Spleen (tissue), 13 donors: ENCODE results near the gene CCDC88C. TPM values are rescaled to one million over a fixed set of nuclear protein-coding genes. Genes with fewer than 3 reads are reported as not detected.

ENCODE experiments used
- DNase-seq: peaks from one replicate; pipeline ENCODE4 v3.0.0-alpha.2; 2020
- H3K27ac ChIP-seq, 8 donors: fragments of 200-600 bp; sonication (generic) in 7 of 8; 1 replicate in 4 of 8; 2 replicates in 4 of 8; pipeline versions ENCODE4 v1.5.0 to v1.8.0; 2016 to 2021; ENCODE audit warnings: inconsistent platforms in 4 of 8, mild to moderate bottlenecking in 4 of 8, moderate library complexity in 1 of 8
- H3K27me3 ChIP-seq, 7 donors: fragments of 200-600 bp; sonication (generic) in 6 of 7; replicated peaks in 1 of 7; 1 replicate in 4 of 7; 2 replicates in 3 of 7; pipeline versions ENCODE4 v1.5.0 to v1.8.0; 2016 to 2021; ENCODE audit warnings: inconsistent platforms in 3 of 7, mild to moderate bottlenecking in 1 of 7
- H3K36me3 ChIP-seq, 6 donors: fragments of 200-600 bp; sonication (generic) in 5 of 6; 1 replicate in 4 of 6; 2 replicates in 2 of 6; pipeline versions ENCODE4 v1.5.0 to v1.8.0; 2016 to 2021; ENCODE audit warnings: inconsistent platforms in 2 of 6
- H3K4me1 ChIP-seq, 6 donors: fragments of 200-600 bp; sonication (generic) in 5 of 6; 1 replicate in 3 of 6; 2 replicates in 3 of 6; pipeline versions ENCODE4 v1.5.0 to v1.8.0; 2016 to 2021; ENCODE audit warnings: inconsistent platforms in 3 of 6
- H3K4me3 ChIP-seq, 8 donors: fragments of 200-600 bp; sonication (generic) in 7 of 8; 1 replicate in 4 of 8; 2 replicates in 4 of 8; pipeline versions ENCODE4 v1.5.0 to v1.8.0; 2016 to 2021; ENCODE audit warnings: inconsistent platforms in 4 of 8, mild to moderate bottlenecking in 4 of 8, moderate library complexity in 2 of 8
- H3K9me3 ChIP-seq, 8 donors: fragments of 200-600 bp; sonication (generic) in 7 of 8; 1 replicate in 4 of 8; 2 replicates in 4 of 8; pipeline versions ENCODE4 v1.5.0 to v1.8.0; 2016 to 2021; ENCODE audit warnings: inconsistent platforms in 4 of 8
- POLR2A ChIP-seq, 3 donors: fragments of 450-650 bp; IDR thresholded peaks; one replicate each; pipeline ENCODE4 v1.5.1; 2017; ENCODE audit warnings: antibody characterized with exemption in 3 of 3, mild to moderate bottlenecking in 1 of 3
- POLR2AphosphoS5 ChIP-seq, 3 donors: sonication (generic); formaldehyde crosslinking; IDR thresholded peaks; one replicate each; pipeline ENCODE4 v1.5.1; 2017; ENCODE audit warnings: antibody characterized with exemption in 3 of 3
- WGBS, 5 donors: extraction: QIAGEN DNeasy Blood & Tissue Kit in 3 of 5; methylation state at CpG; one replicate each; pipeline versions ENCODE4 v1.1.5 to v1.1.7; 2013 to 2018; 5-methylcytosine and 5-hydroxymethylcytosine counted together
- intact Hi-C: fragments of 100-400 bp; cut with DNase I; formaldehyde crosslinking; loops from one replicate; pipeline ENCODE4 v1.15.0; 2023; ENCODE audit warnings: low total_unique reads
- long read RNA-seq, 2 donors: transcript quantifications; one replicate each; lab custom pipeline, GENCODE V29; 2026
- polyA plus RNA-seq, 3 donors: library from polyadenylated mRNA; stranded (reverse); fragments of 200-250 nt; gene quantifications; one replicate each; pipeline ENCODE4 v1.2.1, GENCODE V29; 2013
- total RNA-seq, 7 donors: library from RNA; depleted of rRNA in 3 of 7; stranded (reverse); fragments of >200 nt in 3 of 7; fragmentation: NEBNext Ultra II Directional in 4 of 7; extraction: Animal tissue kit (Norgen Biotek cat#: 25700) in 4 of 7; gene quantifications; one replicate each; pipeline versions ENCODE4 v1.1.0 to v1.2.1, GENCODE V29; 2016 to 2021
- TF ChIP-seq, protein P1 (sequence below), 11 experiments: fragments of 200-600 bp in 7 of 11; fragments of 450-650 bp in 4 of 11; sonication (generic) in 4 of 11; IDR thresholded peaks in 8 of 11; conservative IDR thresholded peaks in 3 of 11; 1 replicate in 7 of 11; 2 replicates in 4 of 11; pipeline versions ENCODE4 v1.4.0 to v1.8.0; 2016 to 2021; ENCODE audit warnings: antibody characterized with exemption in 11 of 11, inconsistent platforms in 4 of 11, mild to moderate bottlenecking in 1 of 11
- donor health status: healthy with polysubstance abuse.
- donor health status: DM: no; HTN: no; CAD: no; lungs with moderate emphysema.
- donor health status: DM: no; HTN: no; CAD: no.
- donor health status: Bipolar disorder and iron deficiency.
- donor health status: healthy.
- donor health status: DM: no; HTN: no; CAD: no.
- donor health status: DM: yes; HTN: yes; CAD: no.

CCDC88C gene
- 100 to 1,000 TPM in 6 of 7 donors, 10 to 100 TPM in 1; 96.4 to 136 (median 107) TPM for total RNA-seq
- 10 to 100 TPM; 23.2 to 38.4 (median 29.8) TPM for polyA plus RNA-seq
- long read RNA-seq, donor 1, partial matches to known transcripts = 0 of 2 reads
- long read RNA-seq, donor 1, other reads (novel, unspliced or antisense) = 0 of 2 reads
- long read RNA-seq, donor 2 = 0 reads

DNA sequence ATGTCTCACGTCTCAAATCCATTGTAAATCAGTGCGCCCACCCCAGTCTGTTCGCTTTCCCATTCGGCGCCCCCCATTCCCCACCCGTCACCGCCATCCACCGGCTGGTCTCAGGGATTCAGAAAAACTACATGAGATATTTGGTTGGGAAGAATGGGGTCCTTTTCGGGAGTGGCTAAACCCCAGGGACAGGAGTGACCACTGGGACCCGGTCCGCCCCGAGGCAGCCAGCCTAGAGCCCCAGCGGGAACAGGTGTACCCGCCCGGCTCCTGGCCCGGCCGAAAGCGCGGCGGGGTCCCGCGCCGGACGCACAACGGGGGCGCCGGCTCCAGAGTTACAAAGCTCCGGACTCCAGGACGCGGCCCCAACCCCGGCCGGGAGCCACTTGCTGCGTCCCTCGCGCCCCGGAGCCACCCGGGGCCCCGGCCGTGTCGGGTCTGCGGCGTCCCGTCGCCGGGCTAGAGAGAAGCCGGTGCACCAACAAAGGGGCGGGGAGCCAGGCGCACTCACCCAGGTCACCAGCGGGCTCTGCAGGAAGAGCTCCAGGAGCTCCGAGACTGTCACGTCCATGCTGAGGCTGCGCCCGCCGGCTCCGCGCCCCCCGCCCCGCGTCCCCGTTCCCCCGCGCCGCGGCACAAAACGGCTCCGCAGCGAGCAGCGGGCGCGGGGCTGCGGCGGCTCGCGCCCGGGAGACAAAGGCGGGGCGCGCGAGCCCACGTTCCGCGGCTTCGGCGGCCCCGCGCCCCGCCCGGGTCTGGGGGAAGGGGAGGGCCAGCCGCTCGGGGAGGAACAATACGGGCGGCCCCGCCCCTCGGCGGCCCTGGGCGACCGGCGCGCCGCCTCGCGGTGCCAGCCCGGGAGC lies at the start of gene CCDC88C:
TSS of gene CCDC88C (minus strand) at position 701 of the 863 bp plus-strand sequence. CDS start at position 571, 130 bp downstream.
- Histone ChIP-seq H3K4me3 (peak within 1 kb of the TSS; percentile 81 to 97 (median 94)), H3K27me3 (no peaks in the 10 kb centered on the region), H3K36me3 (peaks cover 0 to 25% (median 0%) of the 10 kb centered on the region in 6 donors), H3K4me1 (peaks cover 28 to 77% (median 59%) of the 10 kb centered on the region in 6 donors), H3K27ac (peak within 1 kb of the TSS; percentile 76 to 94 (median 91)), H3K9me3 (no peaks in the 10 kb centered on the region)
- TF ChIP-seq POLR2A (IDR thresholded peaks at IDR 0.05) (no peak), POLR2AphosphoS5 (IDR thresholded peaks at IDR 0.05) (peak; percentile 65 to 76 (median 74))
- TF ChIP-seq, protein P1, sequence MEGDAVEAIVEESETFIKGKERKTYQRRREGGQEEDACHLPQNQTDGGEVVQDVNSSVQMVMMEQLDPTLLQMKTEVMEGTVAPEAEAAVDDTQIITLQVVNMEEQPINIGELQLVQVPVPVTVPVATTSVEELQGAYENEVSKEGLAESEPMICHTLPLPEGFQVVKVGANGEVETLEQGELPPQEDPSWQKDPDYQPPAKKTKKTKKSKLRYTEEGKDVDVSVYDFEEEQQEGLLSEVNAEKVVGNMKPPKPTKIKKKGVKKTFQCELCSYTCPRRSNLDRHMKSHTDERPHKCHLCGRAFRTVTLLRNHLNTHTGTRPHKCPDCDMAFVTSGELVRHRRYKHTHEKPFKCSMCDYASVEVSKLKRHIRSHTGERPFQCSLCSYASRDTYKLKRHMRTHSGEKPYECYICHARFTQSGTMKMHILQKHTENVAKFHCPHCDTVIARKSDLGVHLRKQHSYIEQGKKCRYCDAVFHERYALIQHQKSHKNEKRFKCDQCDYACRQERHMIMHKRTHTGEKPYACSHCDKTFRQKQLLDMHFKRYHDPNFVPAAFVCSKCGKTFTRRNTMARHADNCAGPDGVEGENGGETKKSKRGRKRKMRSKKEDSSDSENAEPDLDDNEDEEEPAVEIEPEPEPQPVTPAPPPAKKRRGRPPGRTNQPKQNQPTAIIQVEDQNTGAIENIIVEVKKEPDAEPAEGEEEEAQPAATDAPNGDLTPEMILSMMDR (IDR thresholded peaks at IDR 0.05 in 8 of 11, conservative IDR thresholded peaks at IDR 0.05 in 3 of 11) = peak in 1 of 11 experiments; percentile 18
- peak; percentile 96 for DNase-seq
- intact Hi-C loops = loop anchor here (5.0 to 10.0 kb wide), 2 partner anchors 53 to 90 kb away; no protein-coding TSS in a partner anchor
- WGBS, 5 donors = 0 to 1% (median 1%) methylated on average over 18 to 103 of the region's 103 CpGs

GRCh38 chr14:91466192-91466591 lies 48.6 kb upstream of the CCDC88C start:
- peaks cover 5 to 100% (median 89%) of the 10 kb centered on the region in 6 donors for H3K36me3 ChIP-seq
- WGBS, 5 donors = 81 to 93% (median 84%) methylated on average over 4 of the region's 4 CpGs
- H3K4me3 ChIP-seq = no peak overlapping the region
- no peaks in the 10 kb centered on the region for H3K27me3 ChIP-seq
- H3K4me1 ChIP-seq = no peaks in the 10 kb centered on the region
- no peak for DNase-seq
- TF ChIP-seq, protein P1 (IDR thresholded peaks at IDR 0.05 in 8 of 11, conservative IDR thresholded peaks at IDR 0.05 in 3 of 11) = no peak
- TF ChIP-seq POLR2A (IDR thresholded peaks at IDR 0.05) (no peak), POLR2AphosphoS5 (IDR thresholded peaks at IDR 0.05) (no peak)
- no peaks in the 10 kb centered on the region for H3K9me3 ChIP-seq
- H3K27ac ChIP-seq = no peak overlapping the region
- intact Hi-C loops = no loop called here

- TF ChIP-seq POLR2A (IDR thresholded peaks at IDR 0.05) (no peak), POLR2AphosphoS5 (IDR thresholded peaks at IDR 0.05) (peak in 1 of 3 donors; percentile 5)
- intact Hi-C loops = no loop called here
- no peaks in the 10 kb centered on the region for H3K27me3 ChIP-seq
- no peaks in the 10 kb centered on the region for H3K9me3 ChIP-seq
- no peak overlapping the region for H3K27ac ChIP-seq
- H3K4me3 ChIP-seq = no peak overlapping the region
- 65 to 81% (median 67%) methylated on average over 3 of the region's 3 CpGs for WGBS, 5 donors
- no peak for DNase-seq
- peaks cover 5 to 100% (median 89%) of the 10 kb centered on the region in 6 donors for H3K36me3 ChIP-seq
- no peaks in the 10 kb centered on the region for H3K4me1 ChIP-seq
Observed at GRCh38 chr14:91464615-91465205, 47.1 kb upstream of the CCDC88C start.

DNA sequence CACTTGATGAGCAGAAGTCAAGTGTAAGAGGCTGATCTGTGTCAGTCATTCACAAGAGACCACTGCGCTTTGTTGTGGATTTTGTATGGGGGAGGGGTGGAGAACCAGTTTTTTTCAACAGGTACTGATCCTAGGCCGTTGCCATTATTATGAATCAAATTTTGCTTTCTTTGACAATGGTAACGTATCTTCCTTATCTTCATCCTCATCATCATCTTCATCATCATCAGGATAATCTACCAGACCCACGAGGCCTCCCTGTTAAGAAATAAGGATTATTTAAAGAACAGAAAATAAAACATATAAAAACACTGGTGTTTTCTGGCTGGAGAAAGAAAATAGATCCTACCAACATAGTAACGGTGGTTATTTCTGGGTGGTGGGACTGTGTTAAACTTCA lies 41.0 kb upstream of the CCDC88C start:
- Histone ChIP-seq H3K27me3 (no peaks in the 10 kb centered on the region), H3K4me1 (peaks cover 0 to 11% (median 0%) of the 10 kb centered on the region in 6 donors), H3K27ac (no peak overlapping the region), H3K9me3 (no peaks in the 10 kb centered on the region), H3K36me3 (peaks cover 5 to 95% (median 81%) of the 10 kb centered on the region in 6 donors), H3K4me3 (no peak overlapping the region)
- WGBS, 5 donors = 90 to 93% (median 91%) methylated on average over 5 of the region's 5 CpGs
- TF ChIP-seq, protein P1 (IDR thresholded peaks at IDR 0.05 in 8 of 11, conservative IDR thresholded peaks at IDR 0.05 in 3 of 11) = no peak
- TF ChIP-seq POLR2A (IDR thresholded peaks at IDR 0.05) (no peak), POLR2AphosphoS5 (IDR thresholded peaks at IDR 0.05) (no peak)
- intact Hi-C loops = no loop called here
- no peak for DNase-seq
